Astrocyte (in vitro differentiated cells and primary cell): ENCODE data around the gene TRDN. TPM values are rescaled to one million over a fixed set of nuclear protein-coding genes. Genes with fewer than 3 reads are reported as not detected.
"Not testable (repeated sequence)": the region's sequence is repeated elsewhere in the genome, so short reads cannot be mapped to it uniquely, and the experiment has no call there.

Experiments
- DNase-seq: peaks from one replicate; pipeline ENCODE4 v3.0.0-alpha.2; 2010; ENCODE audit warnings: low read depth
- FAIRE-seq: peaks from 2 replicates; lab custom pipeline; 2011; peaks lifted over from hg19 to GRCh38; lab: Jason Lieb, UNC
- H2AFZ ChIP-seq: 2 replicates; pipeline ENCODE4 v1.6.0; 2012; ENCODE audit warnings: low read depth, low read length, inconsistent platforms
- H3K27ac ChIP-seq: 2 replicates; pipeline ENCODE4 v1.5.1; 2011; ENCODE audit warnings: low read depth, low read length, inconsistent platforms
- H3K27me3 ChIP-seq: 2 replicates; pipeline ENCODE4 v1.6.0; 2011; ENCODE audit warnings: low read length, inconsistent platforms; ENCODE audit not compliant: insufficient read depth
- H3K36me3 ChIP-seq: 2 replicates; pipeline ENCODE4 v1.5.1; 2011; ENCODE audit warnings: low read length, inconsistent platforms; ENCODE audit not compliant: insufficient read depth
- H3K4me1 ChIP-seq: 2 replicates; pipeline ENCODE4 v1.5.1; 2011; ENCODE audit warnings: low read length, inconsistent platforms; ENCODE audit not compliant: insufficient read depth
- H3K4me2 ChIP-seq: 2 replicates; pipeline ENCODE4 v1.6.0; 2012; ENCODE audit warnings: low read length, inconsistent platforms
- H3K4me3 ChIP-seq: 2 replicates; pipeline ENCODE4 v1.5.1; 2011; ENCODE audit warnings: low read depth, mild to moderate bottlenecking, low read length, inconsistent platforms; ENCODE audit not compliant: insufficient read depth
- H3K79me2 ChIP-seq: 2 replicates; pipeline ENCODE4 v1.6.0; 2012; ENCODE audit warnings: mild to moderate bottlenecking, low read length, inconsistent platforms; ENCODE audit not compliant: insufficient read depth
- H3K9ac ChIP-seq: 2 replicates; pipeline ENCODE4 v1.6.0; 2012; ENCODE audit warnings: mild to moderate bottlenecking, low read length, inconsistent platforms
- H3K9me3 ChIP-seq: 2 replicates; pipeline ENCODE4 v1.5.1; 2012; ENCODE audit warnings: low read depth, mild to moderate bottlenecking, low read length, inconsistent platforms; ENCODE audit not compliant: insufficient read depth
- H4K20me1 ChIP-seq: 2 replicates; pipeline ENCODE4 v1.6.0; 2012; ENCODE audit warnings: low read length, inconsistent platforms; ENCODE audit not compliant: insufficient read depth
- H3K27ac Mint-ChIP-seq: one replicate; pipeline ENCODE4 v1.8.0; 2021; ENCODE audit warnings: mild to moderate bottlenecking, mixed read lengths; ENCODE audit not compliant: unreplicated experiment
- H3K27me3 Mint-ChIP-seq: one replicate; pipeline ENCODE4 v1.8.0; 2021; ENCODE audit warnings: low read depth, mixed read lengths; ENCODE audit not compliant: unreplicated experiment
- H3K36me3 Mint-ChIP-seq: one replicate; pipeline ENCODE4 v1.8.0; 2021; ENCODE audit warnings: low read depth, mixed read lengths; ENCODE audit not compliant: unreplicated experiment
- H3K4me1 Mint-ChIP-seq: one replicate; pipeline ENCODE4 v1.8.0; 2021; ENCODE audit warnings: low read depth, mixed read lengths; ENCODE audit not compliant: unreplicated experiment
- H3K4me3 Mint-ChIP-seq: one replicate; pipeline ENCODE4 v1.8.0; 2021; ENCODE audit warnings: mild to moderate bottlenecking, moderate library complexity, mixed read lengths; ENCODE audit not compliant: unreplicated experiment
- H3K9me3 Mint-ChIP-seq: one replicate; pipeline ENCODE4 v1.8.0; 2021; ENCODE audit warnings: mild to moderate bottlenecking, mixed read lengths; ENCODE audit not compliant: unreplicated experiment
- EZH2 ChIP-seq: IDR thresholded peaks from 2 replicates; pipeline ENCODE4 v1.6.1; 2012; ENCODE audit warnings: mild to moderate bottlenecking, low read length, inconsistent platforms; ENCODE audit not compliant: insufficient read depth
- total RNA-seq: library from RNA; stranded (reverse); gene quantifications from 2 replicates; pipeline ENCODE4 v1.2.1, GENCODE V29; 2021
- TF ChIP-seq, protein P1 (sequence below): IDR thresholded peaks from 2 replicates; pipeline ENCODE4 v1.5.1; 2011; ENCODE audit warnings: low read depth, mild to moderate bottlenecking, inconsistent platforms, low read length, moderate library complexity; ENCODE audit not compliant: insufficient read depth

The TRDN gene
- total RNA-seq, 1 donor from 2014 or later: not detected

DNA sequence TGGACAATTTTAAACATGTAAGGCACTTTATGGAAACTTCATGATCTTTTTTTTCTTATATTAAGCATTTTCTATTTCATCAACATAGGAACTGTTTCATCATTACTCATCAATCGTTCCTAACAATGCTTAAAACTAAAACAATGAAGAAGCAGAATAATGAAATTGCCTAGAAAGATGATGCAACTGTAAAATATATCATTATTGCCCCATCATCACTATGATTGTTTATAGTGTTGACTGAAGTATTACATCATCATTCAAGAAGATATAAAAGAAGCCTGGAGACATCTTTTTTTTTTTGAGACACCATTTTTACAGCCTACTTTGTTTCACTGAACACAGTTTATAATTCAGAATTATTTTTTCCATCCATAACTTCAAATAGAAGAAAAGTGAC, 147.2 kb downstream of the TRDN start:
- Histone ChIP-seq H3K79me2 (no peaks in the 10 kb centered on the region), H3K9me3 (no peaks in the 10 kb centered on the region), H2AFZ (no peak overlapping the region), H3K9ac (no peak overlapping the region), H3K36me3 (no peaks in the 10 kb centered on the region), H3K27me3 (no peaks in the 10 kb centered on the region), H3K4me2 (no peak overlapping the region), H4K20me1 (no peaks in the 10 kb centered on the region), H3K4me1 (no peaks in the 10 kb centered on the region), H3K27ac (no peak overlapping the region), H3K4me3 (no peak overlapping the region)
- H3K27ac Mint-ChIP-seq: no peak overlapping the region
- no peaks in the 10 kb centered on the region for H3K27me3 Mint-ChIP-seq
- FAIRE-seq: no peak
- H3K9me3 Mint-ChIP-seq: no peaks in the 10 kb centered on the region
- DNase-seq: no peak
- TF ChIP-seq EZH2: no peak
- TF ChIP-seq, protein P1, sequence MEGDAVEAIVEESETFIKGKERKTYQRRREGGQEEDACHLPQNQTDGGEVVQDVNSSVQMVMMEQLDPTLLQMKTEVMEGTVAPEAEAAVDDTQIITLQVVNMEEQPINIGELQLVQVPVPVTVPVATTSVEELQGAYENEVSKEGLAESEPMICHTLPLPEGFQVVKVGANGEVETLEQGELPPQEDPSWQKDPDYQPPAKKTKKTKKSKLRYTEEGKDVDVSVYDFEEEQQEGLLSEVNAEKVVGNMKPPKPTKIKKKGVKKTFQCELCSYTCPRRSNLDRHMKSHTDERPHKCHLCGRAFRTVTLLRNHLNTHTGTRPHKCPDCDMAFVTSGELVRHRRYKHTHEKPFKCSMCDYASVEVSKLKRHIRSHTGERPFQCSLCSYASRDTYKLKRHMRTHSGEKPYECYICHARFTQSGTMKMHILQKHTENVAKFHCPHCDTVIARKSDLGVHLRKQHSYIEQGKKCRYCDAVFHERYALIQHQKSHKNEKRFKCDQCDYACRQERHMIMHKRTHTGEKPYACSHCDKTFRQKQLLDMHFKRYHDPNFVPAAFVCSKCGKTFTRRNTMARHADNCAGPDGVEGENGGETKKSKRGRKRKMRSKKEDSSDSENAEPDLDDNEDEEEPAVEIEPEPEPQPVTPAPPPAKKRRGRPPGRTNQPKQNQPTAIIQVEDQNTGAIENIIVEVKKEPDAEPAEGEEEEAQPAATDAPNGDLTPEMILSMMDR: no peak
- H3K4me3 Mint-ChIP-seq: no peak overlapping the region
- no peaks in the 10 kb centered on the region for H3K4me1 Mint-ChIP-seq
- H3K36me3 Mint-ChIP-seq: no peaks in the 10 kb centered on the region

DNA sequence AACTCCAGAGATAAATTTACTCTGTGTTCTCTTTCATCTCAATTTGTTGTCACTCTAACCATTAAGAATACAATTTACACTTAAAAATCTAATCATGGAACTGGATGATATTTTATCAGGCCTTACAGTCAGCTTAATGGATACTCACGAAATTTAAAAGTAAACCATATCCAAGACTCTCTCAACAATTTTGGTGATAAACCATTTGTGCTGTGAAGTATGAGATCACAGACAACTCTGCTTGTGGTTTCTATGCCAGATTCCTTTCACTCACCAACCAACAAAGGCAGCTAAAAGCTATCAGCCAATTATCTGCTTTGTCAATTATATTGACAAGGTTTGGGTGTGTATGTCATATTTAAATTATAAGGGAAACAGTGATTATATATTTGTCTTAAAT, 155.8 kb downstream of the TRDN start:
- DNase-seq: no peak
- H4K20me1 ChIP-seq: no peaks in the 10 kb centered on the region
- Mint-ChIP-seq H3K9me3 (no peaks in the 10 kb centered on the region), H3K4me3 (no peak overlapping the region), H3K4me1 (peaks cover 5% of the 10 kb centered on the region), H3K27ac (no peak overlapping the region), H3K36me3 (no peaks in the 10 kb centered on the region), H3K27me3 (no peaks in the 10 kb centered on the region)
- H3K4me3 ChIP-seq: no peak overlapping the region
- H3K27me3 ChIP-seq: no peaks in the 10 kb centered on the region
- TF ChIP-seq, protein P1: no peak
- no peak for TF ChIP-seq EZH2
- no peaks in the 10 kb centered on the region for H3K4me1 ChIP-seq
- no peaks in the 10 kb centered on the region for H3K9me3 ChIP-seq
- H2AFZ ChIP-seq: no peak overlapping the region
- H3K79me2 ChIP-seq: no peaks in the 10 kb centered on the region
- H3K4me2 ChIP-seq: no peak overlapping the region
- no peak overlapping the region for H3K9ac ChIP-seq
- H3K36me3 ChIP-seq: no peaks in the 10 kb centered on the region
- FAIRE-seq: no peak
- no peak overlapping the region for H3K27ac ChIP-seq

DNA sequence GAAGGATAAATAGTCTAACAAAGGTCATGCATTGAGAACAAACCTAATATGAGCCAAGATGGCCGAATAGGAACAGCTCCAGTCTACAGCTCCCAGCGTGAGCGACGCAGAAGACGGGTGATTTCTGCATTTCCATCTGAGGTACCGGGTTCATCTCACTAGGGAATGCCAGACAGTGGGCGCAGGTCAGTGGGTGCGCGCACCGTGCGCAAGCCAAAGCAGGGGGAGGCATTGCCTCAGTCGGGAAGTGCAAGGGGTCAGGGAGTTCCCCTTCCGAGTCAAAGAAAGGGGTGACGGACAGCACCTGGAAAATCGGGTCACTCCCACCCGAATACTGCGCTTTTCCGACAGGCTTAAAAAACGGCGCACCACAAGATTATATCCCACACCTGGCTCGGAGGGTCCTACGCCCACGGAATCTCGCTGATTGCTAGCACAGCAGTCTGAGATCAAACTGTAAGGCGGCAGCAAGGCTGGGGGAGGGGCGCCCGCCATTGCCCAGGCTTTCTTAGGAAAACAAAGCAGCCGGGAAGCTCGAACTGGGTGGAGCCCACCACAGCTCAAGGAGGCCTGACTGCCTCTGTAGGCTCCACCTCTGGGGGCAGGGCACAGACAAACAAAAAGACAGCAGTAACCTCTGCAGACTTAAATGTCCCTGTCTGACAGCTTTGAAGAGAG, 164.6 kb downstream of the TRDN start:
- H3K79me2 ChIP-seq, H3K9ac ChIP-seq, H4K20me1 ChIP-seq, H3K27ac ChIP-seq, H3K9me3 ChIP-seq, H3K4me3 Mint-ChIP-seq, H3K4me3 ChIP-seq, H3K9me3 Mint-ChIP-seq, H3K27me3 ChIP-seq, H2AFZ ChIP-seq, H3K27me3 Mint-ChIP-seq, H3K36me3 Mint-ChIP-seq, H3K36me3 ChIP-seq, FAIRE-seq, H3K4me1 Mint-ChIP-seq, DNase-seq, H3K4me1 ChIP-seq, H3K4me2 ChIP-seq, H3K27ac Mint-ChIP-seq: not testable (repeated sequence)
